Fibroblast of skin of left biceps (primary cell): ENCODE measurements around the gene RASGRP3.

ENCODE experiments used
- DNase-seq, 2 experiments: peaks; one replicate each; pipeline ENCODE4 v3.0.0-alpha.2; 2013; ENCODE audit warnings: low read depth in 2 of 2

RASGRP3 gene

GRCh38 chr2:33491441-33492084 is 15.1 kb downstream of the RASGRP3 start:
- no peak for DNase-seq

GRCh38 chr2:33492399-33493134 is 16.1 kb downstream of the RASGRP3 start:
- DNase-seq, result no peak

GRCh38 chr2:33494155-33494779 is 17.8 kb downstream of the RASGRP3 start:
- DNase-seq, result no peak

GRCh38 chr2:33494877-33495641 is 18.6 kb downstream of the RASGRP3 start:
- DNase-seq, result no peak

- no peak for DNase-seq
Observed at GRCh38 chr2:33495683-33496082, 19.2 kb downstream of the RASGRP3 start.

GRCh38 chr2:33496150-33496549 is 19.7 kb downstream of the RASGRP3 start:
- DNase-seq, result peak; percentile 88 to 91

GRCh38 chr2:33496726-33497125 is 20.3 kb downstream of the RASGRP3 start:
- DNase-seq, result no peak

- DNase-seq, result no peak
Observed at GRCh38 chr2:33497221-33497650, 20.8 kb downstream of the RASGRP3 start.

GRCh38 chr2:33498291-33498956 is 22.0 kb downstream of the RASGRP3 start:
- DNase-seq, result no peak

- DNase-seq, result no peak
Observed at GRCh38 chr2:33500177-33500576, 23.7 kb downstream of the RASGRP3 start.

- no peak for DNase-seq
Observed at GRCh38 chr2:33502025-33502424, 25.6 kb downstream of the RASGRP3 start.

GRCh38 chr2:33503002-33503401 is 26.6 kb downstream of the RASGRP3 start:
- no peak for DNase-seq

- DNase-seq, result no peak
Observed at GRCh38 chr2:33505966-33506365, 29.5 kb downstream of the RASGRP3 start.

- DNase-seq, result no peak
Observed at GRCh38 chr2:33509908-33510585, 33.6 kb downstream of the RASGRP3 start.

- no peak for DNase-seq
Observed at GRCh38 chr2:33510586-33510968, 34.1 kb downstream of the RASGRP3 start.

GRCh38 chr2:33511141-33511540 is 34.7 kb downstream of the RASGRP3 start:
- DNase-seq, result no peak

GRCh38 chr2:33512112-33512511 is 35.7 kb downstream of the RASGRP3 start:
- no peak for DNase-seq

- DNase-seq, result no peak
Observed at GRCh38 chr2:33513480-33513879, 37.0 kb downstream of the RASGRP3 start.

- no peak for DNase-seq
Observed at GRCh38 chr2:33516456-33516995, 40.1 kb downstream of the RASGRP3 start.

- DNase-seq, result no peak
Observed at GRCh38 chr2:33518200-33518599, 41.8 kb downstream of the RASGRP3 start.

- DNase-seq, result no peak
Observed at GRCh38 chr2:33518929-33519328, 42.5 kb downstream of the RASGRP3 start.
